Caco-2 (cell line): ENCODE measurements around the gene HMGCR. TPM values are rescaled to one million over a fixed set of nuclear protein-coding genes. Genes with fewer than 3 reads are reported as not detected.

Source experiments
- BruUV-seq: library from RNA; stranded (reverse); fragments of 400-500 nt; replicated peaks from 2 replicates; lab custom pipeline; 2021; lab: Mats Ljungman, UMichigan
- CTCF ChIA-PET: fragments of 300-600 bp; sonication (Branson Sonifier 250); formaldehyde crosslinking; loops from one replicate; lab custom pipeline; 2022; ENCODE audit warnings: antibody characterized with exemption; lab: Charles Lee
- POLR2A ChIA-PET: fragments of 300-600 bp; sonication (Branson Sonifier 250); formaldehyde crosslinking; loops from one replicate; lab custom pipeline; 2022; ENCODE audit warnings: antibody characterized with exemption; lab: Charles Lee
- DNase-seq, 2 experiments: peaks; one replicate each; pipeline versions ENCODE4 v3.0.0 to v3.0.0-alpha.2; 2020 to 2022
- H3K27me3 ChIP-seq: replicated peaks from 2 replicates; pipeline ENCODE4 v1.6.0; 2011; ENCODE audit warnings: low read length; ENCODE audit not compliant: control insufficient read depth, insufficient read depth
- H3K36me3 ChIP-seq: 2 replicates; pipeline ENCODE4 v1.5.1; 2011; ENCODE audit warnings: low read length; ENCODE audit not compliant: control insufficient read depth, insufficient read depth
- H3K4me1 ChIP-seq: fragments of 250-450 bp; sonication (Bioruptor Pico); 2 replicates; pipeline ENCODE4 v1.5.1; 2020; ENCODE audit warnings: mild to moderate bottlenecking
- H3K4me3 ChIP-seq: 2 replicates; pipeline ENCODE4 v1.5.1; 2011; ENCODE audit warnings: low read depth, mild to moderate bottlenecking, control low read depth, low read length
- H3K9me3 ChIP-seq: fragments of 250-450 bp; sonication (Bioruptor Pico); 2 replicates; pipeline ENCODE4 v1.5.1; 2020; ENCODE audit warnings: mild to moderate bottlenecking, moderate library complexity
- H3K27ac Mint-ChIP-seq: one replicate; pipeline ENCODE4 v1.8.0; 2022; ENCODE audit warnings: mixed read lengths; ENCODE audit not compliant: unreplicated experiment
- H3K27me3 Mint-ChIP-seq: one replicate; pipeline ENCODE4 v1.8.0; 2022; ENCODE audit warnings: mixed read lengths; ENCODE audit not compliant: insufficient read depth, unreplicated experiment
- H3K36me3 Mint-ChIP-seq: one replicate; pipeline ENCODE4 v1.8.0; 2022; ENCODE audit warnings: mild to moderate bottlenecking, mixed read lengths; ENCODE audit not compliant: insufficient read depth, unreplicated experiment
- H3K4me1 Mint-ChIP-seq: one replicate; pipeline ENCODE4 v1.8.0; 2022; ENCODE audit warnings: low read depth, mixed read lengths; ENCODE audit not compliant: unreplicated experiment
- H3K4me3 Mint-ChIP-seq: one replicate; pipeline ENCODE4 v1.8.0; 2022; ENCODE audit warnings: mild to moderate bottlenecking, moderate library complexity, mixed read lengths; ENCODE audit not compliant: unreplicated experiment
- H3K9me3 Mint-ChIP-seq: one replicate; pipeline ENCODE4 v1.8.0; 2022; ENCODE audit warnings: mixed read lengths; ENCODE audit not compliant: unreplicated experiment
- intact Hi-C: fragments of 100-400 bp; cut with micrococcal nuclease; formaldehyde crosslinking; loops from one replicate; pipeline ENCODE4 v1.10.0; 2022; ENCODE audit not compliant: unreplicated experiment
- total RNA-seq: library from RNA; stranded (reverse); gene quantifications from 2 replicates; pipeline ENCODE4 v1.2.3, GENCODE V29; 2022
- TF ChIP-seq, protein P1 (sequence below), 2 experiments: fragments of 200-600 bp in 1 of 2; IDR thresholded peaks; 1 replicate in 1 of 2; 2 replicates in 1 of 2; pipeline versions ENCODE4 v1.5.1 to v1.8.0; 2011 to 2022; ENCODE audit warnings: antibody characterized with exemption in 1 of 2, control low read depth in 1 of 2, inconsistent platforms in 1 of 2, low read depth in 1 of 2, low read length in 1 of 2, mild to moderate bottlenecking in 1 of 2, moderate library complexity in 1 of 2; ENCODE audit not compliant: insufficient read depth in 1 of 2, severe bottlenecking in 1 of 2, unreplicated experiment in 1 of 2

The HMGCR gene
- total RNA-seq, 1 experiment from 2014 or later: 164 TPM

DNA sequence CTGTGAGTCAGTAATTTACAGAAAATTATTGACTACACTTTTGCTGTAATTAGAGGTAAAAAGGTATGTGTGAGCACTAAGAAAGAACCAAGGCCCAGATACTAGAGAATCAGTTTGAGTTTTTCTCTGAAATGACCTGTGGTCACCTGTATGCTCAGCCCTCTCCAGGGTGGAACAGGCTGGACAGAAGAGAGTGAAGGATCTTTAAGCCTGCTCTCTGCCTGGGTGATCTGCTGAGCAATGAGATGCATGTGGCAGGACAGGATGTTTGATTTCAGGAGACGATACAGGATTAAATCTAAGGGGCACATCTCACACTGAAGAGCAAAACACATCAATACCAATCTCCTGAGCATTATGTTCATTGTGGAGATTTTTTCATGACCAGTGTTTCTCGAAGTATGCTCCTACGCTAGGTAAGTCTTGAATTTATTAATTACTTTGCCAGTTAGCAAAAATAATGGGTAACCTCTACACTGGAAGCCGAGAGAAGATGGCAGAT lies 25.5 kb downstream of the HMGCR start:
- Histone ChIP-seq H3K4me3 (no peak overlapping the region), H3K36me3 (peaks cover 5% of the 10 kb centered on the region; the same call in 1 of the 2 replicates), H3K9me3 (no peaks in the 10 kb centered on the region), H3K27me3 (no peaks in the 10 kb centered on the region), H3K4me1 (no peaks in the 10 kb centered on the region)
- H3K27me3 Mint-ChIP-seq: no peaks in the 10 kb centered on the region
- POLR2A ChIA-PET: no interaction called here
- no peaks in the 10 kb centered on the region for H3K4me1 Mint-ChIP-seq
- CTCF ChIA-PET: no interaction called here
- no TSS peak for BruUV-seq
- no peak for DNase-seq
- peaks cover 77% of the 10 kb centered on the region for H3K36me3 Mint-ChIP-seq
- no peaks in the 10 kb centered on the region for H3K9me3 Mint-ChIP-seq
- TF ChIP-seq, protein P1, sequence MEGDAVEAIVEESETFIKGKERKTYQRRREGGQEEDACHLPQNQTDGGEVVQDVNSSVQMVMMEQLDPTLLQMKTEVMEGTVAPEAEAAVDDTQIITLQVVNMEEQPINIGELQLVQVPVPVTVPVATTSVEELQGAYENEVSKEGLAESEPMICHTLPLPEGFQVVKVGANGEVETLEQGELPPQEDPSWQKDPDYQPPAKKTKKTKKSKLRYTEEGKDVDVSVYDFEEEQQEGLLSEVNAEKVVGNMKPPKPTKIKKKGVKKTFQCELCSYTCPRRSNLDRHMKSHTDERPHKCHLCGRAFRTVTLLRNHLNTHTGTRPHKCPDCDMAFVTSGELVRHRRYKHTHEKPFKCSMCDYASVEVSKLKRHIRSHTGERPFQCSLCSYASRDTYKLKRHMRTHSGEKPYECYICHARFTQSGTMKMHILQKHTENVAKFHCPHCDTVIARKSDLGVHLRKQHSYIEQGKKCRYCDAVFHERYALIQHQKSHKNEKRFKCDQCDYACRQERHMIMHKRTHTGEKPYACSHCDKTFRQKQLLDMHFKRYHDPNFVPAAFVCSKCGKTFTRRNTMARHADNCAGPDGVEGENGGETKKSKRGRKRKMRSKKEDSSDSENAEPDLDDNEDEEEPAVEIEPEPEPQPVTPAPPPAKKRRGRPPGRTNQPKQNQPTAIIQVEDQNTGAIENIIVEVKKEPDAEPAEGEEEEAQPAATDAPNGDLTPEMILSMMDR (IDR thresholded peaks at IDR 0.05; ENCODE audit: insufficient read depth in 1 of 2, low read depth in 1 of 2, low read length in 1 of 2, severe bottlenecking in 1 of 2, unreplicated experiment in 1 of 2): no peak
- intact Hi-C loops: loop anchor here (10.0 kb wide), 1 partner anchor 302 kb away; no protein-coding TSS in a partner anchor
- no peak overlapping the region for H3K27ac Mint-ChIP-seq
- H3K4me3 Mint-ChIP-seq: no peak overlapping the region

DNA sequence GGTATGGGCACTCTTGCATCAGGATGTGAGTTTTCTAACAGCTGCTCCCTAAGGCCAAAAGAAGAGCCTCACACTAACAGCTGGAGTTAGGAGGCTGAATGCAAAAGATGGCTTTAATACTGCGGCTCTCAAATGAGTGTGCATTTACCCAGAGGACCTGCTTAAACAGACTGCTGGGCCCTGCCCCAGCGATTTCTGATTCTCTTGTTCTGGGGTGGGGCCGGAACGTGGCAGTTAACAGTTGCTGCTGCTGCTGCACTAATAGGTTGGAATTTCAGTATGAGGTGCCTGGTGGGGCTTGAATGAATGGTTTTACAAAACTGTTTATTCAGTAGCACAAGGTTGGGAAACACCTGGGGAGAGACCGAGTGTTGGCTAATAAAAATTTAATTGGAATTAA lies 26.1 kb downstream of the HMGCR start:
- Mint-ChIP-seq H3K4me1 (no peaks in the 10 kb centered on the region), H3K4me3 (no peak overlapping the region), H3K27ac (no peak overlapping the region), H3K27me3 (no peaks in the 10 kb centered on the region), H3K36me3 (peaks cover 72% of the 10 kb centered on the region), H3K9me3 (no peaks in the 10 kb centered on the region)
- TF ChIP-seq, protein P1 (IDR thresholded peaks at IDR 0.05; ENCODE audit: insufficient read depth in 1 of 2, low read depth in 1 of 2, low read length in 1 of 2, severe bottlenecking in 1 of 2, unreplicated experiment in 1 of 2): no peak
- DNase-seq: no peak
- no TSS peak for BruUV-seq
- ChIA-PET CTCF (no interaction called here), POLR2A (no interaction called here)
- Histone ChIP-seq H3K36me3 (peaks cover 5% of the 10 kb centered on the region; the same call in 1 of the 2 replicates), H3K4me3 (no peak overlapping the region), H3K9me3 (no peaks in the 10 kb centered on the region), H3K27me3 (no peaks in the 10 kb centered on the region), H3K4me1 (no peaks in the 10 kb centered on the region)
- intact Hi-C loops: loop anchor here (10.0 kb wide), 1 partner anchor 302 kb away; no protein-coding TSS in a partner anchor

DNA sequence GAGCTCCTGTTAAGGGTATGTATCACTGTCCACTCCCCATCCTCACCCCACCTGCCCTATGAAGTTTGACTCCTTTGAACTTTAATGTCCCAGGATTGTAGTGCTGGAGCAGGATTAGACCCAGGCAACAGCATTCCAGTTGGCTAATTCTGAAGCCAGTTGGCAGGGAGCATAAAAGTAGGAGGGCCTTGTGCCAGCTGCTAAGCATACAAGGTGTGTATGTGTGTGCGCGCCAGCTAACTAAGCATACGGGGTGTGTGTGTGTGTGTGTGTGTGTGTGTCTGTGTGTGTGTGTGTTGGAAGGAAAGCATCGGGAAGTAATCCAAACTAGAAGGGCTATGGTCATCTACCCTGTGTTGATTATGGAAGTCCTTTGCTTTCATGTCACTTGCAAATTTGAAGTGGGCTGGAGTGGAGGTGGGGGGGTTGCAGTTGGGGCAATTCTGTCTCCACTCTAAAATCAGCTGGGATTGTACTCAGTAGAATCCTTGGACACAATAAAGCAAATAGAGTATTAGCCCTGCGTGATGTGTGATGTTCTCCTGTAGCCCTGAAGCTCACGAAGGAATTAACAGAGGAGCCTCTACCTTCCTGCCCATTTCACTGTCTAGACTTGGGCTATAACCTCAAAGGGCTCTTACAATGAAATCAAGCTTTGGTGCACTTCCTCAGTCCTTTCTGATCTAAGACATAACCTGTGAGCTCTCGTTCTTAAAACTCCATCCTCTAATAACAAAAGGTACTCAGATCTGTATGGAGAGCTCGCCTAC lies 26.9 kb downstream of the HMGCR start:
- H3K4me1 Mint-ChIP-seq: no peaks in the 10 kb centered on the region
- no peaks in the 10 kb centered on the region for H3K27me3 Mint-ChIP-seq
- TF ChIP-seq, protein P1 (IDR thresholded peaks at IDR 0.05; ENCODE audit: insufficient read depth in 1 of 2, low read depth in 1 of 2, low read length in 1 of 2, severe bottlenecking in 1 of 2, unreplicated experiment in 1 of 2): no peak
- peak overlapping the region; percentile 10 for H3K4me3 Mint-ChIP-seq
- H3K9me3 Mint-ChIP-seq: no peaks in the 10 kb centered on the region
- no TSS peak for BruUV-seq
- peak overlapping the region; percentile 26 for H3K27ac Mint-ChIP-seq
- H3K36me3 Mint-ChIP-seq: peaks cover 70% of the 10 kb centered on the region
- CTCF ChIA-PET: no interaction called here
- Histone ChIP-seq H3K9me3 (no peaks in the 10 kb centered on the region), H3K27me3 (no peaks in the 10 kb centered on the region), H3K4me3 (no peak overlapping the region), H3K4me1 (no peaks in the 10 kb centered on the region), H3K36me3 (peaks cover 5% of the 10 kb centered on the region; the same call in 1 of the 2 replicates)
- intact Hi-C loops: loop anchor here (10.0 kb wide), 1 partner anchor 301 kb away; no protein-coding TSS in a partner anchor
- POLR2A ChIA-PET: no interaction called here
- no peak for DNase-seq
